Panc1 (cell line): ENCODE results near the gene CTBP1. TPM values are rescaled to one million over a fixed set of nuclear protein-coding genes. Genes with fewer than 3 reads are reported as not detected.

Source experiments
- ATAC-seq: fragments of 200-7000 bp; cut with Tn5 transposase; 2 replicates; pipeline ENCODE4 v1.9.1; 2020; ENCODE audit warnings: mild to moderate bottlenecking, moderate library complexity
- BruUV-seq: library from RNA; stranded (reverse); fragments of 400-500 nt; replicated peaks from 2 replicates; lab custom pipeline; 2021; lab: Mats Ljungman, UMichigan
- CTCF ChIA-PET: fragments of 300-600 bp; sonication (Branson Sonifier 250); formaldehyde crosslinking; loops from one replicate; lab custom pipeline; 2022; ENCODE audit warnings: antibody characterized with exemption; lab: Charles Lee
- POLR2A ChIA-PET: fragments of 300-600 bp; sonication (Branson Sonifier 250); formaldehyde crosslinking; loops from one replicate; lab custom pipeline; 2022; ENCODE audit warnings: antibody characterized with exemption; lab: Charles Lee
- DNase-seq: peaks from one replicate; pipeline ENCODE4 v3.0.0-alpha.2; 2010; ENCODE audit warnings: low read depth, low spot score
- H3K27ac ChIP-seq: 2 replicates; pipeline ENCODE4 v1.5.1; 2011; ENCODE audit warnings: mild to moderate bottlenecking, low read length, inconsistent platforms
- H3K27me3 ChIP-seq: fragments of 200-500 bp; sonication (Bioruptor generic); 2 replicates; pipeline ENCODE4 v1.6.0; 2014; ENCODE audit warnings: low read length, inconsistent platforms; ENCODE audit not compliant: control insufficient read depth, insufficient read depth
- H3K36me3 ChIP-seq: fragments of 200-500 bp; sonication (Bioruptor generic); 2 replicates; pipeline ENCODE4 v1.5.1; 2014; ENCODE audit warnings: inconsistent platforms, mild to moderate bottlenecking, low read length, moderate library complexity; ENCODE audit not compliant: control insufficient read depth, insufficient read depth
- H3K4me1 ChIP-seq: 2 replicates; pipeline ENCODE4 v1.5.1; 2011; ENCODE audit warnings: inconsistent platforms, mild to moderate bottlenecking, low read length, moderate library complexity; ENCODE audit not compliant: control insufficient read depth, insufficient read depth
- H3K4me3 ChIP-seq, 2 experiments: 2 replicates each; pipeline ENCODE4 v1.5.1; 2011 to 2012; ENCODE audit warnings: low read depth in 2 of 2, low read length in 2 of 2, mild to moderate bottlenecking in 2 of 2, inconsistent platforms in 1 of 2, moderate library complexity in 1 of 2
- H3K9me3 ChIP-seq: fragments of 200-500 bp; sonication (Bioruptor generic); 2 replicates; pipeline ENCODE4 v1.5.1; 2014; ENCODE audit warnings: low read depth, mild to moderate bottlenecking, inconsistent platforms, low read length, moderate library complexity; ENCODE audit not compliant: control insufficient read depth, insufficient read depth
- CTCF ChIP-seq: fragments of 450-650 bp; IDR thresholded peaks from 2 replicates; pipeline ENCODE4 v1.5.1; 2017; ENCODE audit warnings: mild to moderate bottlenecking
- POLR2AphosphoS5 ChIP-seq: IDR thresholded peaks from 2 replicates; pipeline ENCODE4 v1.6.1; 2012; ENCODE audit warnings: mild to moderate bottlenecking, low read depth, low read length, moderate library complexity
- REST ChIP-seq, 2 experiments: IDR thresholded peaks; 2 replicates each; pipeline ENCODE4 v1.6.1; 2011 to 2012; ENCODE audit warnings: low read depth in 2 of 2, control low read depth in 1 of 2, low read length in 1 of 2, mild to moderate bottlenecking in 1 of 2, moderate library complexity in 1 of 2; ENCODE audit not compliant: insufficient read depth in 1 of 2
- SIN3A ChIP-seq: IDR thresholded peaks from 2 replicates; pipeline ENCODE4 v1.6.1; 2012; ENCODE audit warnings: low read depth, mild to moderate bottlenecking, low read length, moderate library complexity, borderline replicate concordance; ENCODE audit not compliant: insufficient read depth
- TCF7L2 ChIP-seq: IDR thresholded peaks from 2 replicates; pipeline ENCODE4 v1.6.1; 2011; ENCODE audit warnings: mild to moderate bottlenecking, low read depth, low read length, inconsistent platforms
- in situ Hi-C: cut with HindIII; loops from 2 replicates; pipeline ENCODE4 v1.10.0; 2016; ENCODE audit warnings: low sequenced_read_pairs, low pct_unique_long_range_greater_than_20kb
- intact Hi-C: fragments of 100-400 bp; cut with micrococcal nuclease; formaldehyde crosslinking; loops from one replicate; pipeline ENCODE4 v1.10.0; 2022; ENCODE audit not compliant: unreplicated experiment
- total RNA-seq: library from RNA; stranded (reverse); gene quantifications from one replicate; pipeline ENCODE4 v1.2.1, GENCODE V29; 2021; ENCODE audit not compliant: unreplicated experiment

The CTBP1 gene
- total RNA-seq, 1 experiment from 2014 or later, result 157 TPM

DNA sequence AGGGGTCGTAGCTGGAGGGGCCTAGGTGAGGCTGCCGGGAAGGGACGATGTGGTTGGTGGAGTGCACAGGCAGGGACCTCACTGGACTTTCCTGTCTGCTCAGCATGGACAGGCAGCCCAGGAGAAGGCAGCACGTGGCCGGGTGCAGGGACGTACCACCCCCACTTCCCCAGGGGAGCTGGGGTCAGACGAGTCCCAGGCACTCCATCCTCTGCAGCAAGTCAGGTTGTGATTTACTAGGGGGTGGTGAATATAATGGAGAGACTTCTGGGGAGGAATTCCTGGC is 1.5 kb upstream of the CTBP1 start:
- Histone ChIP-seq H3K4me1 (peaks cover 13% of the 10 kb centered on the region), H3K27ac (no peak overlapping the region), H3K27me3 (no peaks in the 10 kb centered on the region), H3K36me3 (peaks cover 2% of the 10 kb centered on the region; the same call in 1 of the 2 replicates), H3K9me3 (peaks cover 10% of the 10 kb centered on the region; the same call in 1 of the 2 replicates), H3K4me3 (no peak overlapping the region)
- BruUV-seq, result no TSS peak
- no peak for DNase-seq
- intact Hi-C loops (no loop called here), in situ Hi-C loops (no loop called here)
- CTCF ChIA-PET, result no interaction called here
- POLR2A ChIA-PET, result no interaction called here
- TF ChIP-seq TCF7L2 (no peak), SIN3A (no peak), POLR2AphosphoS5 (no peak), REST (IDR thresholded peaks at IDR 0.05; ENCODE audit: insufficient read depth in 1 of 2, low read depth in 2 of 2, low read length in 1 of 2) (no peak), CTCF (no peak)
- ATAC-seq, result no peak

GRCh38 chr4:1249731-1250526 is 999 bp upstream of the CTBP1 start:
- in situ Hi-C loops, result no loop called here
- Histone ChIP-seq H3K27ac (peak overlapping the region; percentile 85), H3K9me3 (peaks cover 10% of the 10 kb centered on the region; the same call in 1 of the 2 replicates), H3K4me3 (peak overlapping the region; percentile 43 to 48), H3K4me1 (peaks cover 13% of the 10 kb centered on the region), H3K36me3 (peaks cover 2% of the 10 kb centered on the region; the same call in 1 of the 2 replicates), H3K27me3 (no peaks in the 10 kb centered on the region)
- no peak for ATAC-seq
- intact Hi-C loops, result no loop called here
- no peak for DNase-seq
- no peak for TF ChIP-seq TCF7L2
- no peak for TF ChIP-seq REST (IDR thresholded peaks at IDR 0.05; ENCODE audit: insufficient read depth in 1 of 2, low read depth in 2 of 2, low read length in 1 of 2)
- no peak for TF ChIP-seq CTCF
- TF ChIP-seq SIN3A, result no peak
- no TSS peak for BruUV-seq
- ChIA-PET CTCF (no interaction called here), POLR2A (no interaction called here)
